GM12891 (cell line): ENCODE data around the gene GPR39.

Experiments
- POLR2A ChIP-seq: IDR thresholded peaks from 2 replicates; pipeline ENCODE4 v1.6.1; 2011; ENCODE audit warnings: low read depth, low read length, control low read depth
- POLR2AphosphoS5 ChIP-seq: IDR thresholded peaks from 2 replicates; pipeline ENCODE4 v1.6.1; 2011; ENCODE audit warnings: low read depth, low read length, control low read depth

- TF ChIP-seq POLR2AphosphoS5 (no peak), POLR2A (no peak)
Observed at GRCh38 chr2:132667706-132668105, 251.1 kb downstream of the GPR39 start.
